Endothelial cell of umbilical vein (primary cell): ENCODE results near the gene CPLANE2. TPM values are rescaled to one million over a fixed set of nuclear protein-coding genes. Genes with fewer than 3 reads are reported as not detected.
A peak's percentile ranks its signal among the peaks of the same experiment; 100 is the strongest.

Experiments used
- Bru-seq: library from RNA; stranded (reverse); fragments of 400-500 nt; gene quantifications from one replicate; lab custom pipeline; 2021; lab: Mats Ljungman, UMichigan
- BruChase-seq, 2 experiments: library from RNA; stranded (reverse); fragments of 400-500 nt; gene quantifications; one replicate each; lab custom pipeline; 2021; lab: Mats Ljungman, UMichigan
- BruUV-seq: library from RNA; stranded (reverse); fragments of 400-500 nt; replicated peaks from 2 replicates; lab custom pipeline; 2021; lab: Mats Ljungman, UMichigan
- CTCF ChIA-PET: fragments of 300-600, 350-600 bp; sonication (Branson Sonifier 250); formaldehyde crosslinking; loops from one replicate; lab custom pipeline; 2021; ENCODE audit warnings: antibody characterized with exemption, inconsistent platforms; lab: Charles Lee
- POLR2A ChIA-PET: fragments of 300-600, 350-600 bp; sonication (Branson Sonifier 250); formaldehyde crosslinking; loops from one replicate; lab custom pipeline; 2021; ENCODE audit warnings: antibody characterized with exemption, inconsistent platforms; lab: Charles Lee
- DNase-seq: peaks from one replicate; pipeline ENCODE4 v3.0.0-alpha.2; 2011; ENCODE audit warnings: low read depth, low spot score
- FAIRE-seq: peaks from 2 replicates; lab custom pipeline; 2011; peaks lifted over from hg19 to GRCh38; lab: Jason Lieb, UNC
- H2AFZ ChIP-seq: 2 replicates; pipeline ENCODE4 v1.6.0; 2012; ENCODE audit warnings: low read depth, low read length, control low read depth, inconsistent platforms
- H3K27ac ChIP-seq: 2 replicates; pipeline ENCODE4 v1.5.1; 2011; ENCODE audit warnings: low read depth, mild to moderate bottlenecking, control low read depth, low read length, moderate library complexity; ENCODE audit not compliant: insufficient read depth
- H3K27me3 ChIP-seq, 2 experiments: 2 replicates each; pipeline versions ENCODE4 v1.6.0 to v1.6.1; 2011; ENCODE audit warnings: low read length in 2 of 2, mixed read lengths in 1 of 2; ENCODE audit not compliant: control insufficient read depth in 2 of 2, insufficient read depth in 2 of 2
- H3K36me3 ChIP-seq, 2 experiments: 2 replicates in 1 of 2; 3 replicates in 1 of 2; pipeline ENCODE4 v1.5.1; 2011; ENCODE audit warnings: low read length in 2 of 2, mild to moderate bottlenecking in 1 of 2, moderate library complexity in 1 of 2; ENCODE audit not compliant: control insufficient read depth in 2 of 2, insufficient read depth in 2 of 2; ENCODE audit errors: extremely low read depth in 1 of 2
- H3K4me1 ChIP-seq: 3 replicates; pipeline ENCODE4 v1.5.1; 2011; ENCODE audit warnings: mild to moderate bottlenecking, low read length; ENCODE audit not compliant: control insufficient read depth, insufficient read depth; ENCODE audit errors: extremely low read depth
- H3K4me2 ChIP-seq: 2 replicates; pipeline ENCODE4 v1.6.1; 2011; ENCODE audit warnings: low read length, control low read depth, mixed read lengths; ENCODE audit not compliant: insufficient read depth
- H3K4me3 ChIP-seq, 3 experiments: fragments of 200-600 bp in 1 of 3; sonication (generic), shearing (Covaris generic) in 1 of 3; replicated peaks in 1 of 3; 2 replicates each; pipeline ENCODE4 v1.5.1; 2011 to 2016; ENCODE audit warnings: control low read depth in 3 of 3, low read length in 3 of 3, mild to moderate bottlenecking in 2 of 3, inconsistent platforms in 1 of 3, low read depth in 1 of 3, moderate library complexity in 1 of 3; ENCODE audit not compliant: insufficient read depth in 1 of 3
- H3K79me2 ChIP-seq: 2 replicates; pipeline ENCODE4 v1.6.0; 2012; ENCODE audit warnings: low read length, inconsistent platforms; ENCODE audit not compliant: control insufficient read depth, insufficient read depth
- H3K9ac ChIP-seq: replicated peaks from 2 replicates; pipeline ENCODE3; 2011; ENCODE audit warnings: low read length, control low read depth; ENCODE audit not compliant: insufficient read depth; ENCODE audit errors: extremely low read depth
- H3K9me1 ChIP-seq: replicated peaks from 3 replicates; pipeline ENCODE4 v1.6.0; 2011; ENCODE audit warnings: mild to moderate bottlenecking, low read length; ENCODE audit not compliant: control insufficient read depth, insufficient read depth; ENCODE audit errors: extremely low read depth
- H3K9me3 ChIP-seq: replicated peaks from 2 replicates; pipeline ENCODE4 v1.5.1; 2012; ENCODE audit warnings: low read length, inconsistent platforms; ENCODE audit not compliant: control insufficient read depth, insufficient read depth
- H4K20me1 ChIP-seq: replicated peaks from 2 replicates; pipeline ENCODE3; 2011; ENCODE audit warnings: mild to moderate bottlenecking, low read length; ENCODE audit not compliant: control insufficient read depth, insufficient read depth; ENCODE audit errors: extremely low read depth
- EZH2 ChIP-seq: IDR thresholded peaks from 2 replicates; pipeline ENCODE4 v1.6.1; 2012; ENCODE audit warnings: borderline replicate concordance, low read depth, mild to moderate bottlenecking, moderate library complexity, low read length, inconsistent platforms; ENCODE audit not compliant: severe bottlenecking
- FOS ChIP-seq: IDR thresholded peaks from 2 replicates; pipeline ENCODE4 v1.6.1; 2011; ENCODE audit warnings: mild to moderate bottlenecking, low read length, moderate library complexity, borderline replicate concordance; ENCODE audit not compliant: insufficient read depth
- GATA2 ChIP-seq: IDR thresholded peaks from 2 replicates; pipeline ENCODE4 v1.7.0; 2011; ENCODE audit warnings: low read depth, mild to moderate bottlenecking, moderate library complexity, mixed read lengths, low read length; ENCODE audit not compliant: insufficient read length, insufficient read depth
- JUN ChIP-seq: IDR thresholded peaks from 2 replicates; pipeline ENCODE4 v1.6.1; 2011; ENCODE audit warnings: borderline replicate concordance, low read depth; ENCODE audit not compliant: insufficient read length, insufficient read depth
- MAX ChIP-seq: IDR thresholded peaks from 2 replicates; pipeline ENCODE4 v1.6.1; 2011; ENCODE audit not compliant: insufficient read depth, insufficient read length
- MYC ChIP-seq: IDR thresholded peaks from one replicate; pipeline ENCODE4 v1.6.1; 2011; ENCODE audit warnings: mild to moderate bottlenecking, low read depth, low read length
- POLR2A ChIP-seq: IDR thresholded peaks from 2 replicates; pipeline ENCODE4 v1.6.1; 2012; ENCODE audit warnings: low read depth, mild to moderate bottlenecking, control low read depth, low read length
- POLR2AphosphoS5 ChIP-seq: IDR thresholded peaks from 2 replicates; pipeline ENCODE4 v1.6.1; 2012; ENCODE audit warnings: low read depth, mild to moderate bottlenecking, control low read depth, low read length, moderate library complexity; ENCODE audit not compliant: insufficient read depth
- dilution Hi-C: fragments of 300-500 bp; cut with MboI; formaldehyde crosslinking; loops from one replicate; pipeline ENCODE4 v1.15.0; 2019; ENCODE audit warnings: low sequenced_read_pairs; ENCODE audit not compliant: extremely low pct_ligation_motif_present
- intact Hi-C: fragments of 100-400 bp; cut with micrococcal nuclease; formaldehyde crosslinking; loops from one replicate; pipeline ENCODE4 v1.10.0; 2022
- long read RNA-seq: library from polyadenylated mRNA; stranded (forward); transcript quantifications from one replicate; pipeline ENCODE4 v2.0.0, GENCODE V29; 2021
- polyA minus RNA-seq, 3 experiments: library from RNA; depleted of rRNA, polyadenylated mRNA; stranded (reverse); fragments of >200 nt; gene quantifications; 1 replicate in 1 of 3; 2 replicates in 2 of 3; pipeline ENCODE4 v1.2.3, GENCODE V29; 2011
- polyA plus RNA-seq, 4 experiments: library from polyadenylated mRNA; depleted of rRNA in 3 of 4; stranded (reverse) in 3 of 4; unstranded in 1 of 4; fragments of >200 nt; gene quantifications; 2 replicates each; pipeline versions ENCODE4 v1.2.1 to v1.2.3, GENCODE V29; 2011 to 2012; ENCODE audit warnings: missing spikeins in 1 of 4
- total RNA-seq: library from RNA; stranded (reverse); gene quantifications from 2 replicates; pipeline ENCODE4 v1.2.3, GENCODE V29; 2021
- TF ChIP-seq, protein P1 (sequence below), 2 donors: IDR thresholded peaks; 1 replicate in 1 of 2; 2 replicates in 1 of 2; pipeline ENCODE4 v1.5.1; 2011; ENCODE audit warnings: low read length in 2 of 2, mild to moderate bottlenecking in 2 of 2, moderate library complexity in 2 of 2, control low read depth in 1 of 2, inconsistent platforms in 1 of 2, low read depth in 1 of 2; ENCODE audit not compliant: insufficient read depth in 1 of 2; ENCODE audit errors: extremely low read depth in 1 of 2

CPLANE2 gene
- 3.7 and 3.9 TPM in 2 replicates for total RNA-seq
- 4.6 and 5.9 TPM in 2 replicates for polyA plus RNA-seq
- polyA plus RNA-seq (2011; cell fraction: cytosol; rRNA removed): 5.1 and 6.7 TPM in 2 replicates
- 2.1 and 3.9 TPM in 2 replicates for polyA plus RNA-seq (2011; cell fraction: nucleus; rRNA removed)
- polyA plus RNA-seq (2012): 4.8 and 5.2 TPM in 2 replicates
- polyA minus RNA-seq: 5.0 and 8.4 TPM in 2 replicates
- polyA minus RNA-seq (2011; cell fraction: cytosol; rRNA and poly(A)+ RNA removed): 9.8 TPM
- 3.4 and 4.0 TPM in 2 replicates for polyA minus RNA-seq (2011; cell fraction: nucleus; rRNA and poly(A)+ RNA removed)
- Bru-seq, nascent RNA: percentile 32 among the genes with signal in this experiment
- percentile 41 among the genes with signal in this experiment for BruChase-seq, experiment 1, labeled RNA remaining after a 6-hour chase
- BruChase-seq, experiment 2, labeled RNA remaining after a 2-hour chase: percentile 27 among the genes with signal in this experiment
- long read RNA-seq, transcript CPLANE2-201 (5 exons, 1,545 nt): major isoform, 5 of 8 reads
- long read RNA-seq, partial matches to known transcripts: 1 of 8 reads
- long read RNA-seq, other reads (novel, unspliced or antisense): 0 of 8 reads

DNA sequence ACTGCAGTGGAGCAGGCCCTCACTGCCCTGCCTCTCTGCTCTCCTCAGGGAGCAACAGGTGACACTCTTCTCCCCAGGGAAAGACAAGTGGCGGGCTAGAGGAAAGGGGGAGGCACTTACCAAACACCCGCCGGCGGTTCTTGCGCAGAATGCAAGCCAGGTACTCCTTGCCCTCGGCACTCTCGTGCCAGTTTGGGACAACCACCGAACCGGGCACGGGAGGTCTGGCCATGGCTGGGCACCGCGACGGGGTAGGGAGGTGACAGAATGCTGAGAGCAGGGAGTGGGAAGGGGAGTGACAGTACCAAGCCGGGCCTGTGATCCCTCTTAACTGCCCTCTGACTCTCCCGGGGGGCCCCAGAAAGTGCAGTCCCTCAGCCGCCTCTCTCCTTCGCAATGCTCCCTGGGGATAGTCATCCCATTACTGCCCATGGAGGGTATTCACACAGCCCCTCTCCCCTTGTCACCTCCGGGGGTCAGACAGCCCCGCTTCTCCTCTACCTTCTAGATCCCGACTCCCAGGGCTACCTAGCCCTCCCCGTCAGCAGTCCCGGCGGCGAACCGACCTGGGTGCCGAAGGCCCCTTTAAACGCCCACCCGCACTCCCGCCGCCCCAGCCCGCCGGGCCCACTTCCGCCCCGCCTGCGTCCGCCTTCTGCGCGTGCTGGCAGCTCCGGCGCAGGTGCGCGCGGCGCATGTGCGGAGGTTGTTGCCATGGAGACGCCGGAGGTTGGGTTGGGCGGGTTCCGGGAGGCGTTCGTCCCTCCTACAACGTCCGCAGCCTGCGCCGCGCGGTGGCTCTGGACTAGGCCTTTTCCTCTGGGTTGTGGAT lies at the start of gene CPLANE2:
TSS of gene CPLANE2 (minus strand) at position 673 of the 832 bp plus-strand sequence. CDS start at position 232, 441 bp downstream.
- FAIRE-seq (peak; percentile 97), DNase-seq (peak; percentile 89)
- BruUV-seq: no TSS peak
- dilution Hi-C loops: no loop called here
- ChIA-PET CTCF (interaction anchor here (1.1 to 2.0 kb wide), 5 partner anchors 12 to 158 kb away, joined by 3 to 10 read pairs (median 6); no protein-coding TSS in a partner anchor), POLR2A (no interaction called here)
- Histone ChIP-seq H3K4me1 (peaks cover 15% of the 10 kb centered on the region), H3K9me3 (no peaks in the 10 kb centered on the region), H3K4me2 (peak within 1 kb of the TSS; percentile 91), H3K36me3 (no peaks in the 10 kb centered on the region), H2AFZ (peak within 1 kb of the TSS; percentile 63), H3K4me3 (peak within 1 kb of the TSS; percentile 2 to 53 (median 47)), H3K79me2 (no peaks in the 10 kb centered on the region), H3K27ac (peak within 1 kb of the TSS; percentile 63), H3K9me1 (no peaks in the 10 kb centered on the region), H3K27me3 (no peaks in the 10 kb centered on the region), H4K20me1 (no peaks in the 10 kb centered on the region), H3K9ac (peak within 1 kb of the TSS; percentile 65)
- TF ChIP-seq POLR2A (peak; percentile 73), POLR2AphosphoS5 (peak; percentile 90), GATA2 (no peak)
- intact Hi-C loops: loop anchor here (1.0 to 2.0 kb wide), 3 partner anchors 19 to 158 kb away; no protein-coding TSS in a partner anchor

GRCh38 chr1:16286122-16286521 lies 49.1 kb upstream of the CPLANE2 start:
- no peak overlapping the region for H3K9ac ChIP-seq
- H3K4me2 ChIP-seq: no peak overlapping the region
- FAIRE-seq (no peak), DNase-seq (no peak)
- ChIA-PET CTCF (no interaction called here), POLR2A (no interaction called here)
- H3K27ac ChIP-seq: no peak overlapping the region
- no peak overlapping the region for H3K4me3 ChIP-seq
- BruUV-seq: no TSS peak
- H3K9me3 ChIP-seq: no peaks in the 10 kb centered on the region
- no peaks in the 10 kb centered on the region for H3K4me1 ChIP-seq
- no peaks in the 10 kb centered on the region for H3K27me3 ChIP-seq
- no peaks in the 10 kb centered on the region for H4K20me1 ChIP-seq
- dilution Hi-C loops (no loop called here), intact Hi-C loops (no loop called here)
- H2AFZ ChIP-seq: no peak overlapping the region
- H3K79me2 ChIP-seq: no peaks in the 10 kb centered on the region
- peaks cover 0 to 2% of the 10 kb centered on the region in 2 experiments for H3K36me3 ChIP-seq
- TF ChIP-seq, protein P1, sequence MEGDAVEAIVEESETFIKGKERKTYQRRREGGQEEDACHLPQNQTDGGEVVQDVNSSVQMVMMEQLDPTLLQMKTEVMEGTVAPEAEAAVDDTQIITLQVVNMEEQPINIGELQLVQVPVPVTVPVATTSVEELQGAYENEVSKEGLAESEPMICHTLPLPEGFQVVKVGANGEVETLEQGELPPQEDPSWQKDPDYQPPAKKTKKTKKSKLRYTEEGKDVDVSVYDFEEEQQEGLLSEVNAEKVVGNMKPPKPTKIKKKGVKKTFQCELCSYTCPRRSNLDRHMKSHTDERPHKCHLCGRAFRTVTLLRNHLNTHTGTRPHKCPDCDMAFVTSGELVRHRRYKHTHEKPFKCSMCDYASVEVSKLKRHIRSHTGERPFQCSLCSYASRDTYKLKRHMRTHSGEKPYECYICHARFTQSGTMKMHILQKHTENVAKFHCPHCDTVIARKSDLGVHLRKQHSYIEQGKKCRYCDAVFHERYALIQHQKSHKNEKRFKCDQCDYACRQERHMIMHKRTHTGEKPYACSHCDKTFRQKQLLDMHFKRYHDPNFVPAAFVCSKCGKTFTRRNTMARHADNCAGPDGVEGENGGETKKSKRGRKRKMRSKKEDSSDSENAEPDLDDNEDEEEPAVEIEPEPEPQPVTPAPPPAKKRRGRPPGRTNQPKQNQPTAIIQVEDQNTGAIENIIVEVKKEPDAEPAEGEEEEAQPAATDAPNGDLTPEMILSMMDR (IDR thresholded peaks at IDR 0.05; ENCODE audit: extremely low read depth in 1 of 2, insufficient read depth in 1 of 2, low read depth in 1 of 2, low read length in 2 of 2): no peak
- TF ChIP-seq JUN (no peak), MYC (no peak), MAX (no peak), EZH2 (no peak), GATA2 (no peak), POLR2AphosphoS5 (no peak), POLR2A (no peak), FOS (no peak)
- no peaks in the 10 kb centered on the region for H3K9me1 ChIP-seq
